SU-DHL-6 (cell line): ENCODE results near the gene C5orf22.
A peak's percentile ranks its signal among the peaks of the same experiment; 100 is the strongest.

Experiments used
- H2AFZ ChIP-seq: fragments of 200-600 bp; sonication (generic); 2 replicates; pipeline ENCODE4 v1.6.1; 2014; ENCODE audit warnings: low read depth, mild to moderate bottlenecking, moderate library complexity, mixed read lengths, antibody characterized with exemption, low read length; ENCODE audit not compliant: severe bottlenecking
- H3F3A ChIP-seq: fragments of 200-600 bp; shearing (Covaris generic); 2 replicates; pipeline ENCODE4 v1.6.0; 2016; ENCODE audit warnings: antibody characterized with exemption, mild to moderate bottlenecking; ENCODE audit not compliant: insufficient read depth
- H3K27ac ChIP-seq: fragments of 200-600 bp; sonication (generic); 2 replicates; pipeline ENCODE4 v1.5.1; 2016; ENCODE audit warnings: low read depth, mild to moderate bottlenecking, low read length, moderate library complexity, mixed read lengths
- H3K27me3 ChIP-seq: fragments of 200-600 bp; sonication (generic), shearing (Covaris generic); 2 replicates; pipeline ENCODE4 v1.6.0; 2014; ENCODE audit warnings: mild to moderate bottlenecking, low read length
- H3K36me3 ChIP-seq: fragments of 200-600 bp; sonication (generic); 2 replicates; pipeline ENCODE4 v1.6.1; 2014; ENCODE audit warnings: mild to moderate bottlenecking, low read length, mixed read lengths
- H3K4me2 ChIP-seq: fragments of 300-600, 200-600 bp; shearing (Covaris generic), sonication (generic); 2 replicates; pipeline ENCODE4 v1.6.0; 2014; ENCODE audit warnings: low read length, low read depth, mild to moderate bottlenecking; ENCODE audit not compliant: poor library complexity, severe bottlenecking
- H3K4me3 ChIP-seq: fragments of 200-600 bp; sonication (generic); 2 replicates; pipeline ENCODE4 v1.5.1; 2014; ENCODE audit warnings: antibody characterized with exemption, low read length, mild to moderate bottlenecking, mixed read lengths; ENCODE audit not compliant: insufficient read depth, poor library complexity, severe bottlenecking
- H3K79me2 ChIP-seq: fragments of 200-600 bp; sonication (generic); 2 replicates; pipeline ENCODE4 v1.6.1; 2014; ENCODE audit warnings: mild to moderate bottlenecking, low read length, moderate library complexity; ENCODE audit not compliant: insufficient read depth
- H3K9ac ChIP-seq: fragments of 200-600 bp; sonication (generic); 2 replicates; pipeline ENCODE4 v1.7.0; 2014; ENCODE audit warnings: mild to moderate bottlenecking, low read length
- H3K9me2 ChIP-seq: fragments of 200-600 bp; sonication (generic); replicated peaks from 2 replicates; pipeline ENCODE4 v1.6.1; 2014; ENCODE audit warnings: low read length; ENCODE audit not compliant: insufficient read depth
- H3K9me3 ChIP-seq: fragments of 200-600 bp; sonication (generic); 2 replicates; pipeline ENCODE4 v1.6.1; 2014; ENCODE audit warnings: low read length, mixed read lengths; ENCODE audit not compliant: insufficient read depth
- H4K20me1 ChIP-seq: fragments of 200-600 bp; sonication (generic); 2 replicates; pipeline ENCODE4 v1.6.1; 2014; ENCODE audit warnings: low read depth, mild to moderate bottlenecking, antibody characterized with exemption, low read length, moderate library complexity, mixed read lengths
- CTCF ChIP-seq: fragments of 200-600 bp; sonication (generic); IDR thresholded peaks from one replicate; pipeline ENCODE4 v1.5.1; 2017; ENCODE audit warnings: antibody characterized with exemption, mild to moderate bottlenecking, low read length, moderate library complexity; ENCODE audit not compliant: insufficient read depth, poor library complexity, severe bottlenecking
- EZH2phosphoT487 ChIP-seq: fragments of 200-600 bp; sonication (generic), shearing (Covaris generic); conservative IDR thresholded peaks from 2 replicates; pipeline ENCODE4 v1.6.1; 2018; ENCODE audit warnings: mild to moderate bottlenecking, antibody characterized with exemption, low read length, moderate library complexity, mixed read lengths

The C5orf22 gene

GRCh38 chr5:31531888-31532547, at the start of gene C5orf22, which contains the start of gene DROSHA:
TSS of gene C5orf22 (plus strand) at chr5:31532301. CDS start at chr5:31532393, 92 bp downstream.
TSS of gene DROSHA (minus strand) at chr5:31532093. CDS start at chr5:31529059, 3,034 bp downstream.
- Histone ChIP-seq H3K9me2 (no peaks in the 10 kb centered on the region), H4K20me1 (no peaks in the 10 kb centered on the region), H3K27me3 (no peaks in the 10 kb centered on the region), H2AFZ (peak within 1 kb of the TSS; percentile 99), H3F3A (no peaks in the 10 kb centered on the region), H3K9ac (peak within 1 kb of the TSS; percentile 98), H3K9me3 (no peaks in the 10 kb centered on the region), H3K4me3 (peak within 1 kb of the TSS; percentile 100), H3K79me2 (peaks cover 42% of the 10 kb centered on the region), H3K27ac (peak within 1 kb of the TSS; percentile 79), H3K36me3 (peaks cover 10% of the 10 kb centered on the region; the same call in 1 of the 2 replicates), H3K4me2 (peak within 1 kb of the TSS; percentile 86)
- peak; percentile 8 for TF ChIP-seq CTCF
- TF ChIP-seq EZH2phosphoT487, result no peak

GRCh38 chr5:31485376-31486207, 46.5 kb upstream of the C5orf22 start:
- no peaks in the 10 kb centered on the region for H3K27me3 ChIP-seq
- no peak overlapping the region for H3K27ac ChIP-seq
- H3K36me3 ChIP-seq, result peaks cover 35% of the 10 kb centered on the region; the same call in 1 of the 2 replicates
- no peaks in the 10 kb centered on the region for H4K20me1 ChIP-seq
- no peaks in the 10 kb centered on the region for H3K9me3 ChIP-seq
- H3K4me3 ChIP-seq, result no peak overlapping the region
- no peak overlapping the region for H3K9ac ChIP-seq
- H3F3A ChIP-seq, result no peaks in the 10 kb centered on the region
- no peak for TF ChIP-seq CTCF
- H2AFZ ChIP-seq, result no peak overlapping the region
- no peaks in the 10 kb centered on the region for H3K9me2 ChIP-seq
- H3K4me2 ChIP-seq, result no peak overlapping the region
- no peaks in the 10 kb centered on the region for H3K79me2 ChIP-seq

GRCh38 chr5:31486441-31486840, 45.7 kb upstream of the C5orf22 start:
- Histone ChIP-seq H3F3A (no peaks in the 10 kb centered on the region), H3K9ac (no peak overlapping the region), H3K4me2 (no peak overlapping the region), H3K4me3 (no peak overlapping the region), H3K79me2 (no peaks in the 10 kb centered on the region), H3K9me3 (no peaks in the 10 kb centered on the region), H4K20me1 (no peaks in the 10 kb centered on the region), H3K27me3 (no peaks in the 10 kb centered on the region), H3K27ac (no peak overlapping the region), H2AFZ (no peak overlapping the region), H3K36me3 (peaks cover 35% of the 10 kb centered on the region; the same call in 1 of the 2 replicates), H3K9me2 (no peaks in the 10 kb centered on the region)
- TF ChIP-seq CTCF, result no peak
- no peak for TF ChIP-seq EZH2phosphoT487
